K562 (cell line): ENCODE data around the gene PNPO. TPM values are rescaled to one million over a fixed set of nuclear protein-coding genes. Genes with fewer than 3 reads are reported as not detected.
A peak's percentile ranks its signal among the peaks of the same experiment; 100 is the strongest.

Experiments
- ATAC-seq: fragments of 200-7000 bp; cut with Tn5 transposase; 3 replicates; pipeline ENCODE4 v1.9.1; 2020; ENCODE audit warnings: moderate library complexity
- BruUV-seq: library from RNA; stranded (reverse); fragments of 400-500 nt; replicated peaks from 2 replicates; lab custom pipeline; 2021; lab: Mats Ljungman, UMichigan
- CTCF ChIA-PET: fragments of 300-600 bp; formaldehyde crosslinking; extraction: SDS; loops from one replicate; lab custom pipeline; 2021; ENCODE audit warnings: low intra/inter-chr PET ratio; lab: Yijun Ruan, JAX
- POLR2A ChIA-PET: fragments of 300-600, 350-650 bp; sonication (Branson Sonifier 250); formaldehyde crosslinking; extraction: SDS; loops from one replicate; lab custom pipeline; 2021; ENCODE audit warnings: antibody characterized with exemption, inconsistent platforms; lab: Yijun Ruan, JAX
- DNase-seq, 4 experiments: peaks; one replicate each; pipeline versions ENCODE4 v3.0.0 to v3.0.0-alpha.2; 2011 to 2018; ENCODE audit warnings: low spot score in 3 of 4, mixed read lengths in 3 of 4; ENCODE audit errors: extremely low read depth in 1 of 4
- FAIRE-seq: peaks from 2 replicates; lab custom pipeline; 2011; peaks lifted over from hg19 to GRCh38; lab: Jason Lieb, UNC
- H2AFZ ChIP-seq: 2 replicates; pipeline ENCODE4 v1.6.0; 2011; ENCODE audit warnings: low read depth, low read length, control low read depth, inconsistent platforms
- H3K27ac ChIP-seq: fragments of 200-600 bp; 3 replicates; pipeline ENCODE4 v1.8.0; 2011; ENCODE audit warnings: low read depth, mild to moderate bottlenecking, control low read depth, inconsistent platforms, low read length, moderate library complexity, mixed read lengths; ENCODE audit errors: extremely low read depth
- H3K27me3 ChIP-seq, 2 experiments: fragments of 300-600 bp in 1 of 2; 2 replicates in 1 of 2; 3 replicates in 1 of 2; pipeline versions ENCODE4 v1.6.0 to v1.8.0; 2011; ENCODE audit warnings: inconsistent platforms in 2 of 2, low read length in 2 of 2, mild to moderate bottlenecking in 1 of 2, mixed read lengths in 1 of 2, moderate library complexity in 1 of 2; ENCODE audit not compliant: control insufficient read depth in 2 of 2, insufficient read depth in 2 of 2
- H3K36me3 ChIP-seq: fragments of 300-600 bp; 3 replicates; pipeline ENCODE4 v1.8.0; 2011; ENCODE audit warnings: mild to moderate bottlenecking, low read length, inconsistent platforms; ENCODE audit not compliant: control insufficient read depth, insufficient read depth
- H3K4me1 ChIP-seq, 2 experiments: fragments of 200-600 bp in 1 of 2; replicated peaks in 1 of 2; 2 replicates in 1 of 2; 3 replicates in 1 of 2; pipeline versions ENCODE4 v1.5.1 to v1.8.0; 2011; ENCODE audit warnings: inconsistent platforms in 2 of 2, low read length in 2 of 2, mild to moderate bottlenecking in 1 of 2, mixed read lengths in 1 of 2, moderate library complexity in 1 of 2; ENCODE audit not compliant: control insufficient read depth in 2 of 2, insufficient read depth in 2 of 2
- H3K4me2 ChIP-seq: 2 replicates; pipeline ENCODE4 v1.6.1; 2011; ENCODE audit warnings: low read length, control low read depth, inconsistent platforms, mixed read lengths; ENCODE audit not compliant: insufficient read depth
- H3K4me3 ChIP-seq: fragments of 200-600 bp; sonication (generic), shearing (Covaris generic); 2 replicates; pipeline ENCODE4 v1.5.1; 2016; ENCODE audit warnings: control low read depth, inconsistent platforms
- H3K79me2 ChIP-seq: fragments of 200-600 bp; 3 replicates; pipeline ENCODE4 v1.8.0; 2011; ENCODE audit warnings: low read length, inconsistent platforms; ENCODE audit not compliant: control insufficient read depth, insufficient read depth
- H3K9ac ChIP-seq, 2 experiments: 2 replicates each; pipeline versions ENCODE4 v1.6.0 to v1.6.1; 2011; ENCODE audit warnings: low read depth in 2 of 2, low read length in 2 of 2, control low read depth in 1 of 2, inconsistent platforms in 1 of 2, mild to moderate bottlenecking in 1 of 2, mixed read lengths in 1 of 2; ENCODE audit not compliant: insufficient read depth in 1 of 2
- H3K9me1 ChIP-seq: one replicate; pipeline ENCODE4 v1.6.0; 2011; ENCODE audit warnings: inconsistent platforms, mild to moderate bottlenecking, low read length, moderate library complexity; ENCODE audit not compliant: control insufficient read depth, insufficient read depth
- H3K9me3 ChIP-seq: replicated peaks from 2 replicates; pipeline ENCODE4 v1.5.1; 2011; ENCODE audit warnings: low read depth, low read length, inconsistent platforms; ENCODE audit not compliant: control insufficient read depth, insufficient read depth
- H4K20me1 ChIP-seq: replicated peaks from 2 replicates; pipeline ENCODE4 v1.6.1; 2011; ENCODE audit warnings: low read length, inconsistent platforms, mixed read lengths; ENCODE audit not compliant: control insufficient read depth, insufficient read depth
- E2F4 ChIP-seq: sonication (generic); formaldehyde crosslinking; IDR thresholded peaks from 2 replicates; pipeline ENCODE4 v1.8.0; 2022; ENCODE audit warnings: mild to moderate bottlenecking, low read depth, missing genetic modification reagents
- GATAD2A ChIP-seq: fragments of 450-650 bp; IDR thresholded peaks from 2 replicates; pipeline ENCODE4 v1.6.1; 2017
- GTF2F1 ChIP-seq: IDR thresholded peaks from 2 replicates; pipeline ENCODE4 v1.6.1; 2011; ENCODE audit warnings: low read depth, low read length, improper control_type of control experiment
- KDM1A ChIP-seq, 2 experiments: fragments of 450-650 bp; IDR thresholded peaks; 2 replicates each; pipeline ENCODE4 v1.6.1; 2016; ENCODE audit warnings: mild to moderate bottlenecking in 2 of 2
- REST ChIP-seq, 2 experiments: fragments of 450-650 bp; formaldehyde crosslinking in 1 of 2; IDR thresholded peaks; 2 replicates each; pipeline versions ENCODE4 v1.4.0 to v1.6.1; 2014 to 2020; ENCODE audit warnings: mild to moderate bottlenecking in 2 of 2, borderline replicate concordance in 1 of 2, low read depth in 1 of 2
- YY1 ChIP-seq, 3 experiments: IDR thresholded peaks; 2 replicates each; pipeline ENCODE4 v1.6.1; 2011; ENCODE audit warnings: low read length in 2 of 3, mild to moderate bottlenecking in 2 of 3, moderate library complexity in 2 of 3, borderline replicate concordance in 1 of 3, control low read depth in 1 of 3, low read depth in 1 of 3; ENCODE audit not compliant: insufficient read depth in 3 of 3, insufficient replicate concordance in 2 of 3, control insufficient read depth in 1 of 3, insufficient read length in 1 of 3; ENCODE audit errors: extremely low read depth in 1 of 3
- ZKSCAN8 ChIP-seq: fragments of 200-800 bp; sonication (Bioruptor generic); IDR thresholded peaks from 2 replicates; pipeline ENCODE4 v1.6.1; 2016; ENCODE audit warnings: missing genetic modification characterization, missing compliant biosample characterization
- ZNF57 ChIP-seq: fragments of 450-650 bp; formaldehyde crosslinking; IDR thresholded peaks from 2 replicates; pipeline ENCODE4 v1.4.0; 2020; ENCODE audit warnings: mild to moderate bottlenecking, moderate library complexity
- WGBS: fragments of 100-300 bp; shearing (Covaris generic); methylation state at CpG from one replicate; pipeline ENCODE4 v1.1.6; 2016; ENCODE audit warnings: low coverage, mixed read lengths; ENCODE audit not compliant: insufficient coverage; ENCODE audit errors: missing lambda C conversion rate; 5-methylcytosine and 5-hydroxymethylcytosine counted together
- in situ Hi-C: fragments of 300-500 bp; cut with MboI; formaldehyde crosslinking; loops from 4 replicates; pipeline ENCODE4 v1.15.0; 2018; ENCODE audit warnings: inconsistent platforms, mixed read lengths
- intact Hi-C: fragments of 100-400 bp; cut with micrococcal nuclease; formaldehyde crosslinking; loops from 2 replicates; pipeline ENCODE4 v1.14.2; 2022
- polyA plus RNA-seq, 8 experiments: library from polyadenylated mRNA; depleted of rRNA in 4 of 8; stranded (reverse) in 5 of 8; unstranded in 3 of 8; fragments of >200 nt; fragmentation: Nextera tagmentation in 2 of 8; fragmentation: Illumina TruSeq in 1 of 8; extraction: Ambion mirVana in 2 of 8; extraction: Trizol in 1 of 8; gene quantifications; 2 replicates each; pipeline versions ENCODE4 v1.2.1 to v1.2.3, GENCODE V29; 2011 to 2014; ENCODE audit warnings: inconsistent platforms in 1 of 8, missing spikeins in 1 of 8
- total RNA-seq, 7 experiments: library from RNA; depleted of rRNA in 6 of 7; stranded (reverse); fragments of >200 nt in 6 of 7; fragmentation: Illumina TruSeq in 2 of 7; extraction: Trizol in 2 of 7; gene quantifications; 2 replicates each; pipeline versions ENCODE4 v1.2.1 to v1.2.3, GENCODE V29; 2011 to 2021; ENCODE audit warnings: low replicate concordance in 1 of 7

Gene PNPO
- total and polyA plus RNA-seq, 9 of the 15 experiments (the other 6 are each of a cell fraction or from before 2014, with no cell fraction given): 16.6 to 39.0 (median 27.4) TPM

- Histone ChIP-seq H3K36me3 (peaks cover 45% of the 10 kb centered on the region; the same call in 2 of the 3 replicates), H3K9me1 (peaks cover 2% of the 10 kb centered on the region), H3K4me1 (peaks cover 24 to 45% of the 10 kb centered on the region in 2 experiments), H3K4me2 (no peak overlapping the region), H3K79me2 (peaks cover under 1% of the 10 kb centered on the region; the same call in 1 of the 3 replicates), H4K20me1 (no peaks in the 10 kb centered on the region), H3K9ac (peak overlapping the region in 1 of 2 experiments; percentile 41; a peak in 1 of 4 replicates), H3K27ac (no peak overlapping the region), H3K4me3 (no peak overlapping the region), H3K27me3 (no peaks in the 10 kb centered on the region), H2AFZ (no peak overlapping the region), H3K9me3 (no peaks in the 10 kb centered on the region)
- ChIA-PET POLR2A (interaction anchor here (0.6 to 3.3 kb wide), 5 partner anchors 9 to 310 kb away, joined by 3 to 18 read pairs (median 5); partner anchors contain the start of genes PNPO and SP2), CTCF (no interaction called here)
- no TSS peak for BruUV-seq
- intact Hi-C loops: no loop called here
- WGBS: 74% methylated on average over 10 of the region's 10 CpGs
- FAIRE-seq: no peak
- DNase-seq: no peak
- in situ Hi-C loops: no loop called here
- ATAC-seq: no peak
- TF ChIP-seq YY1 (IDR thresholded peaks at IDR 0.05; ENCODE audit: borderline replicate concordance in 1 of 3, control insufficient read depth in 1 of 3, extremely low read depth in 1 of 3, insufficient read depth in 3 of 3, insufficient read length in 1 of 3, insufficient replicate concordance in 2 of 3, low read depth in 1 of 3, low read length in 2 of 3) (no peak), GATAD2A (no peak), REST (IDR thresholded peaks at IDR 0.05; ENCODE audit: borderline replicate concordance) (no peak), REST (CRISPR knock-in tag; IDR thresholded peaks at IDR 0.05; ENCODE audit: low read depth) (no peak), ZNF57 (CRISPR knock-in tag) (no peak), KDM1A (IDR thresholded peaks at IDR 0.05) (no peak), GTF2F1 (no peak), ZKSCAN8 (CRISPR knock-in tag) (no peak), E2F4 (CRISPR knock-in tag) (no peak)
These were observed 12.0 kb upstream of the PNPO start for GRCh38 chr17:47929218-47930000.
